WI38 (cell line): ENCODE measurements around the gene ANGPT4.

Experiments
- H3K4me3 ChIP-seq: 2 replicates; pipeline ENCODE4 v1.5.1; 2011; ENCODE audit warnings: low read depth, mild to moderate bottlenecking, control low read depth, low read length
- TF ChIP-seq, protein P1 (sequence below): IDR thresholded peaks from 2 replicates; pipeline ENCODE4 v1.5.1; 2012; ENCODE audit warnings: low read depth, mild to moderate bottlenecking, control low read depth, low read length

Gene ANGPT4

DNA sequence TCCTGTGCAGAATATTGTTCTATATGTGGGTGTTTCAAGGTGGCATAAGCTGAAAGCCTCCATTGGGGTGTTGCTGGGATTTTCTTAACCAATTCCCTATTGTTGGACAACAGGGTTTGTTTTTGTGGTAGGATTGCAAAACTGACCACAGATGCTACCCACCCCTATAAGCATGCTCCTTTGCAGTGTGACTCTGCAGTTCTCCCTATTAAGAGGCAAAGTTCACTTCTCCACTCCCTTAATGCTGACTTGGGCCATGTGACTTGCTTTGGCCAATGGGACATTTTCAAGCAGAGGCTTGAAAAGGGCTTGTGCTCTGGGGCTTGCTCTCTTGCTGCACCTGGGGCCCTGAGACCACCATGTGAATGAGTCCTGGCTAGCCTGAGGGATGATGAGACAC is 8.5 kb upstream of the ANGPT4 start:
- no peak overlapping the region for H3K4me3 ChIP-seq
- TF ChIP-seq, protein P1, sequence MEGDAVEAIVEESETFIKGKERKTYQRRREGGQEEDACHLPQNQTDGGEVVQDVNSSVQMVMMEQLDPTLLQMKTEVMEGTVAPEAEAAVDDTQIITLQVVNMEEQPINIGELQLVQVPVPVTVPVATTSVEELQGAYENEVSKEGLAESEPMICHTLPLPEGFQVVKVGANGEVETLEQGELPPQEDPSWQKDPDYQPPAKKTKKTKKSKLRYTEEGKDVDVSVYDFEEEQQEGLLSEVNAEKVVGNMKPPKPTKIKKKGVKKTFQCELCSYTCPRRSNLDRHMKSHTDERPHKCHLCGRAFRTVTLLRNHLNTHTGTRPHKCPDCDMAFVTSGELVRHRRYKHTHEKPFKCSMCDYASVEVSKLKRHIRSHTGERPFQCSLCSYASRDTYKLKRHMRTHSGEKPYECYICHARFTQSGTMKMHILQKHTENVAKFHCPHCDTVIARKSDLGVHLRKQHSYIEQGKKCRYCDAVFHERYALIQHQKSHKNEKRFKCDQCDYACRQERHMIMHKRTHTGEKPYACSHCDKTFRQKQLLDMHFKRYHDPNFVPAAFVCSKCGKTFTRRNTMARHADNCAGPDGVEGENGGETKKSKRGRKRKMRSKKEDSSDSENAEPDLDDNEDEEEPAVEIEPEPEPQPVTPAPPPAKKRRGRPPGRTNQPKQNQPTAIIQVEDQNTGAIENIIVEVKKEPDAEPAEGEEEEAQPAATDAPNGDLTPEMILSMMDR = no peak

DNA sequence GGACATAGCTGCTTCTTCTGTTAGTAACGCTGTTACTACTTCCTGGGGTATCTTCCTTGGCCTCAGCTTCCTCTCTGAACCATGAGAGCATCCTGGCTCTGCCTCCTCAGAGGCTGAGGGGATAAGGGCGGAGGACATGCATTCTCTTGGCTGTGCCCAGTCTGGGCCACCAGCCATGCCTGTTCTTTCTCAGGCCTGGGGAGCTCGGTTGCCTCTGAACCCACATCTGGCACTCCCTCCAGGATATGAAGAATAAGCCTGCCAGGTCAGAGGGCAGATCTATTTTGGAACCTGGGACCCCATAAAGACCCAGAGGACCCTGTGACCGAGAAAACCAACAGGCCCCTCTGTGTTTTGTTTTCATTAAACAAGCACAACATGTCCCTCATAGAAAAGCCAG is 6.6 kb upstream of the ANGPT4 start:
- H3K4me3 ChIP-seq = no peak overlapping the region
- TF ChIP-seq, protein P1 = no peak

DNA sequence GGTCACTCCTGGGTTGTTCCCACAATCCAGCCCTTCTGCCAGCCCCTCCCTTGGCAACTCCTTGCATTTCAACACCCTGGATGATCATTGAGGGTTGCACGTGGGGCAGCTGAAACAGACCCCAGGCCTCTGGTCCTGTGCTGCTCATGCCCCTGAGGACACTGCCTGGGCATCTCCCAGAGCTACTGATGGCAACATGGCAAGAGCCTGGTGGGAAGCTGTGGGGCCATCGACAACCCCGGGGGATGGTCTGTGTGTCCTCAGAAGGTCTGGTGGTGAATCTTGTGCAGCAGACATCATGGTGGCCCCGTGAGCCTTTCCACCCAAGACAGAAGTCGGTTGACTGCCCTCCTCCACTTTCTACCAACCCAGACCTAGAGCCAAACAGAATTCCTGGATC is 4.9 kb upstream of the ANGPT4 start:
- TF ChIP-seq, protein P1 = no peak
- H3K4me3 ChIP-seq = no peak overlapping the region

DNA sequence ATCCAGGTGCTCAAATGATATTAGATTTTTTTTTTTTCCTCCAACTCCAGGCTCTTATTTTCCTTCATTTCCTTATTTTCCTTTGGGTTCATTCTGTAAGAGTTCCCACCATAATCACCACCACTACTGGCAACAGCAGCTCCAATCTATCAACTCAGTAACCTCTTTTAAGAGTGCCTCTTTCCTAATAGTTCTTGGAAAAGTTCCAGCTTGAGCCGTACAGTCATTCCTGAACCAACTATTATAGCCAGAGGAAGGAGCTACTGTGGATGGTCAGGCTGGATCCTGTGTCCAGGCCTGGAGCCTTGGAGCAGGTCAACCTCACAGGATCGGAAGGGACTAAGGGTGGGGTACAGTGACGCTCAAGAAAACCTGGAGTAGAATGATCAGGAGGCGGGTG is 4.2 kb upstream of the ANGPT4 start:
- TF ChIP-seq, protein P1 = no peak
- H3K4me3 ChIP-seq = no peak overlapping the region

DNA sequence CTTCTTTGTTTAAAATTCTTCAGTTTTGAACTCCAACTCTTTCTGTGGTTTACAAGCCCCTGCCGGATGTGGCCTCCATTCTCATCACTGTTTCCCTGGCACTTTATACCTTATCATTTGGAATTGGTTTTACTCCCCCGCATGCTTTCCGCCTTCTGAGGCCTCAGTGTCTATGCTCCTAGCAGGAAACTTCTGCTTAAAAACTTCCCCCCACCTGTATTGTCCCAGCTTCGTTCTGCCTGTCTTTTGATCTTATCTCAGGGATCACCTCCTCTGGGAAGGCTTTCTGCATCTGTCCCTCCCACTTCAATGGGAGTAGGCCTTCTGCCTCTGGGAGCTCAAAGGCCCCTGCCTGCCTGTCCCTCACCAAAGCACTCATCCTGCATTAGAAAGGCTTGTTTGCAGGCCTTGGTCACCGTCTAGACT is 3.4 kb upstream of the ANGPT4 start:
- H3K4me3 ChIP-seq = no peak overlapping the region
- TF ChIP-seq, protein P1 = no peak

DNA sequence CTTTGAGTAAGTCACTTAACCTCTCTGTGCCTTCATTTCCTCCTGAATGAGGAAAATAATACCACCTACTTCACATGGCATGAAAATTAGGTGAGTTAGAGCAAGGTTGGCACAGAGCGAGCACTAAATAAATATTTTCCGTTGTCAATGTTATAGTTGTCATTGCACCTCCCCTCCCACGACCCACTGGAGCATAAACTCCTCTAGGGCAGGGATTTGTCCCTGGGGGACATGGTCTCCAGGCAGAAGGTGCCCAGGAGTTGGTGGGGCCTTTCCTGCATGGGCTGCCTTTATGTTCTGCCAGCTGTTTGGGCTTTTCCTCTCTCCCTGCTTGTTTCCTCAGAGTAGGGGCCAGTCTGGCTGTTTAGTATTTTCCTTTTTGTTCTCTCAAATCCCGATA is 1.3 kb upstream of the ANGPT4 start:
- H3K4me3 ChIP-seq = no peak overlapping the region
- TF ChIP-seq, protein P1 = no peak

DNA sequence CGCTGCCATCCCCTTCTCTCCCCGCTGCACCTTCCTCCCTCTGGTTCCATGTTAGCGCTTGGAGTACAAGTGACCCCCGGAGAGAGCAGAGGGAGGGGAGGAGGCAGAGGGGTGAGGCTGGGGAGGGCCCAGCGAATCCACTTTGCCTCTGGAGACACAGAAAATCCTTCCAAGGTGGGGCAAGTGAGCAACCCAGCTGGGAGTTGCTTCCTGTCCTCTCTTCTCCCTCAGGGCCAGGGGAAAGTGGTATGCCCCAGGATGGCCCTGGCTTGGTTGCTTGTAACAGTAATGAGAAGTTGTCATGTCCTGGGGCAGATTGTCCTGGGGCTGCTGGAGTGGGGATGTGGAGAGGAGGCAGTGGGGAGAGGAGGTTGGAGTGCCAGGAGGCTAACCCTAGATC is 691 bp upstream of the ANGPT4 start:
- TF ChIP-seq, protein P1 = no peak
- H3K4me3 ChIP-seq = no peak overlapping the region
